ENCODE data around the gene MAPK10. TPM values are rescaled to one million over a fixed set of nuclear protein-coding genes. Genes with fewer than 3 reads are reported as not detected.

Gene MAPK10
- total RNA-seq, 4 donors from 2014 or later: 4.5 to 13.7 (median 9.8) TPM

DNA sequence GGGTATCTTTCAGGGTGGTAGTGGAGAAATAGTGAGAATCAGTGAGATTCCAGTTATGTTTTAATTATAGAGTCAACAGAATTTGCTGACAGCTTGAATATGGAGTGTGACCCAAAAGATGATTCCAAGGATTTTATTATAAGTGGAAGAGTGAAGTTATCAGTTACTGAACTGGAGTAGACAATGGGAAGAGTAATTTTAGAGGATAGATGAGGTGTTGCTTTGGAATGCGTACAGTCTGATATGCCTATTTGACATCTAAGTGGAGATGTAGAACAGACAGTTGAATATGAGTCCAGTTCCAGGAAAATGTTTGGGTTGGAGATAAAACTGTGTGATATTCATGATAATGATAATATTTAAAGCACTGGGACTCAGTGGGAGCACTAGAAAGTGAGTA, 174.2 kb downstream of the MAPK10 start:
- WGBS: 91% methylated on average over 1 of the region's 1 CpG
- no peaks in the 10 kb centered on the region for H3K27me3 ChIP-seq
- H3K4me1 ChIP-seq: no peaks in the 10 kb centered on the region
- DNase-seq (ENCODE audit: extremely low spot score): no peak
- no peak overlapping the region for H3K4me3 ChIP-seq
- no peak overlapping the region for H3K27ac ChIP-seq (replicated peaks in 1 of 4)
- peaks cover 0 to 15% (median 3%) of the 10 kb centered on the region in 4 donors for H3K9me3 ChIP-seq
- intact Hi-C loops (cut with DNase I): no loop called here
- no peaks in the 10 kb centered on the region for H3K36me3 ChIP-seq
- TF ChIP-seq EP300 (IDR thresholded peaks at IDR 0.05): no peak
- TF ChIP-seq, protein P1, sequence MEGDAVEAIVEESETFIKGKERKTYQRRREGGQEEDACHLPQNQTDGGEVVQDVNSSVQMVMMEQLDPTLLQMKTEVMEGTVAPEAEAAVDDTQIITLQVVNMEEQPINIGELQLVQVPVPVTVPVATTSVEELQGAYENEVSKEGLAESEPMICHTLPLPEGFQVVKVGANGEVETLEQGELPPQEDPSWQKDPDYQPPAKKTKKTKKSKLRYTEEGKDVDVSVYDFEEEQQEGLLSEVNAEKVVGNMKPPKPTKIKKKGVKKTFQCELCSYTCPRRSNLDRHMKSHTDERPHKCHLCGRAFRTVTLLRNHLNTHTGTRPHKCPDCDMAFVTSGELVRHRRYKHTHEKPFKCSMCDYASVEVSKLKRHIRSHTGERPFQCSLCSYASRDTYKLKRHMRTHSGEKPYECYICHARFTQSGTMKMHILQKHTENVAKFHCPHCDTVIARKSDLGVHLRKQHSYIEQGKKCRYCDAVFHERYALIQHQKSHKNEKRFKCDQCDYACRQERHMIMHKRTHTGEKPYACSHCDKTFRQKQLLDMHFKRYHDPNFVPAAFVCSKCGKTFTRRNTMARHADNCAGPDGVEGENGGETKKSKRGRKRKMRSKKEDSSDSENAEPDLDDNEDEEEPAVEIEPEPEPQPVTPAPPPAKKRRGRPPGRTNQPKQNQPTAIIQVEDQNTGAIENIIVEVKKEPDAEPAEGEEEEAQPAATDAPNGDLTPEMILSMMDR (IDR thresholded peaks at IDR 0.05): no peak
- no peak for TF ChIP-seq POLR2AphosphoS5 (IDR thresholded peaks at IDR 0.05)
- no peak for TF ChIP-seq POLR2A (IDR thresholded peaks at IDR 0.05; ENCODE audit: low read depth)

DNA sequence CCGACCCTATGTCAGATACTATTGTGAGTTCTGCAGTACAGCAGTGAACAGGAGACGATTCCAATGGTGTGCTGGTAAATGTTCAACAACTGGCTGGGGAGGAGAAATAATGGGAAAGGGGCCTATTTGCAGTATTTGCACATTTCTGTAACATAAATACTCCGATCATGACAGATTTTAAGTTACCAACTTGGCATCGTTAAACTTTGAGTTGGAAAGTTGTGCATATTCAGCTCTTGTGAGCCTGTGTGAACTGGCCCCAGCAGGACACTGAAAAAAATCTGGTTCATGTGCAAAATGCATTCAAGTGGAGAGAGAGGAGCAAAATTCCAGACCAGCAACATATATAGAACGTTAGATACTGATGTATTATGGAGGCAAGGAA, 175.0 kb downstream of the MAPK10 start:
- intact Hi-C loops (cut with DNase I): no loop called here
- Histone ChIP-seq H3K27ac (replicated peaks in 1 of 4) (no peak overlapping the region), H3K9me3 (peaks cover 0 to 13% (median 4%) of the 10 kb centered on the region in 4 donors), H3K4me3 (no peak overlapping the region), H3K36me3 (no peaks in the 10 kb centered on the region), H3K4me1 (no peaks in the 10 kb centered on the region), H3K27me3 (no peaks in the 10 kb centered on the region)
- no peak for DNase-seq (ENCODE audit: extremely low spot score)
- 82% methylated on average over 5 of the region's 5 CpGs for WGBS
- TF ChIP-seq, protein P1 (IDR thresholded peaks at IDR 0.05): no peak
- TF ChIP-seq EP300 (IDR thresholded peaks at IDR 0.05) (no peak), POLR2AphosphoS5 (IDR thresholded peaks at IDR 0.05) (no peak), POLR2A (IDR thresholded peaks at IDR 0.05; ENCODE audit: low read depth) (no peak)

DNA sequence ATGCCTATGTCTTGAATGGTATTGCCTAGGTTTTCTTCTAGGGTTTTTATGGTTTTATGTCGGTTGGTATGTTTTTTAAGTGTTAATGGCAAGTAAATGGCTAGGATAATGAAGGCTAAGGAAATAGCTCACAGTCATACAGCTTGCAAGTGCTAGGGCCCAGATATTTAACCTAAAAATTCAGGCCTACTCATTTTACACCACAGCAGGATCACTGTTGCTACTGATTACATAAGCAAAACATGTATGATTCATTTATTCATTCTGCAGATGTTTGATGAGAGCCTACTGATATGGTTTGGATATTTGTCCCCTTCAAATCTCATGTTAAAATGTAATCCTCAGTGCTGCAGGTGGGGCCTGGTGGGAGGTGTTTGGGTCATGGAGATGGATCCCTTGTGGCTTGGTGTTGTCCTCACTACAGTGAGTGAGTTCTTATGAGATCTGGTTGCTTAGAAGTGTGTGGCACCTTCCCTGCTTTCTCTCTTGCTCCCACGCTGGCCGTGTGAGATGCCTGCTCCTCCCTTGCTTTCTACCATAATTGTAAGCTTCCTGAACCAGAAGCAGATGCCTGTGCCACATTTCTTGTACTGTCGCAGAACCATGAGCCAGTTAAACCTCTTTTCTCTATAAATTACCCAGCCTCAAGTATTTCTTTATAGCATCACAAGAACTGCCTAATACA, 175.5 kb downstream of the MAPK10 start:
- Histone ChIP-seq H3K36me3 (no peaks in the 10 kb centered on the region), H3K4me3 (no peak overlapping the region), H3K27me3 (no peaks in the 10 kb centered on the region), H3K4me1 (no peaks in the 10 kb centered on the region), H3K9me3 (peaks cover 0 to 13% (median 6%) of the 10 kb centered on the region in 4 donors), H3K27ac (replicated peaks in 1 of 4) (no peak overlapping the region)
- 88% methylated on average over 4 of the region's 4 CpGs for WGBS
- intact Hi-C loops (cut with DNase I): no loop called here
- TF ChIP-seq POLR2A (IDR thresholded peaks at IDR 0.05; ENCODE audit: low read depth) (no peak), POLR2AphosphoS5 (IDR thresholded peaks at IDR 0.05) (no peak), EP300 (IDR thresholded peaks at IDR 0.05) (no peak)
- TF ChIP-seq, protein P1 (IDR thresholded peaks at IDR 0.05): no peak
- DNase-seq (ENCODE audit: extremely low spot score): no peak

DNA sequence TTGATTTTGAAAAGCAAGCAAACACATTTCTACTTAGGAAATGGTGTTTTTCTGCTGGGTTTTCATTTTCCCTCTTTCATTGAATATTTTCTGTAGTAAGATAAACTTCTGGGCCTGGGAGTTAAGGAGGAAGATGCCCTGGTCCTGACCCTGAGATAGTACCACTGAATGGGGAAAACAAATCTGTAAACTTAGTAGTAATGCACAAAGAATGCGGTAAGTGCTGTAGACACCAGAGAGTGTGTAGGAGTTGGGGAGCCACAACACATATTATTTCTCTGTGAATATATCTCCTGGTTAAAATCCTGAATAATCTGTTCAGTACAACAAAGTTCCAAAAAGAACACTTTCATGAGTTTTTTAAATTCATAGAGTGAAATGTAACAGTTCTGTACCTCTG, 178.3 kb downstream of the MAPK10 start:
- Histone ChIP-seq H3K27ac (replicated peaks in 1 of 4) (no peak overlapping the region), H3K4me3 (no peak overlapping the region), H3K9me3 (peaks cover 0 to 16% (median 6%) of the 10 kb centered on the region in 4 donors), H3K27me3 (no peaks in the 10 kb centered on the region), H3K36me3 (no peaks in the 10 kb centered on the region), H3K4me1 (no peaks in the 10 kb centered on the region)
- intact Hi-C loops (cut with DNase I): no loop called here
- WGBS: 96% methylated on average over 1 of the region's 1 CpG
- no peak for DNase-seq (ENCODE audit: extremely low spot score)
- TF ChIP-seq EP300 (IDR thresholded peaks at IDR 0.05) (no peak), POLR2A (IDR thresholded peaks at IDR 0.05; ENCODE audit: low read depth) (no peak), POLR2AphosphoS5 (IDR thresholded peaks at IDR 0.05) (no peak)
- TF ChIP-seq, protein P1 (IDR thresholded peaks at IDR 0.05): no peak

DNA sequence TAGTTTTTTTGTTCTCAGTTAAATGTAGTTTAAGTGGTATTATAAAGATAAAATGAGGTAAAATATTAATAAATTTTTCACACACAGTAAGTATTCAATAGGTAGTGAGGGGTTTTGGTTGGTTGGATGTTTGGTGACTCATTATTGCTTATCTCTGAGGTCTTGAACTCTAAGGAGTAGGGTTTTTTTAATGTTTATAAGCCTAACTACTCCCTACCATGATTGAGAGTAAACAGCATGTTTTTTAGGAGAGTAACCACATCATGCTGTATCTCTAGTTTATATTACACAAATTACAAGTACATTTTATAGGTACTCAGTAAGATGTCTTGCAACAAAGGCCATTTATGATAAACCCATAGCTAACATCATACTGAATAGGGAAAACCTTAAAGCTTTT, 181.6 kb downstream of the MAPK10 start:
- no peak for DNase-seq (ENCODE audit: extremely low spot score)
- intact Hi-C loops (cut with DNase I): no loop called here

More for the DNA sequence above, 181.6 kb downstream of the MAPK10 start:
- Histone ChIP-seq H3K27me3 (no peaks in the 10 kb centered on the region), H3K36me3 (no peaks in the 10 kb centered on the region), H3K27ac (replicated peaks in 1 of 4) (no peak overlapping the region), H3K4me3 (no peak overlapping the region), H3K9me3 (peaks cover 0 to 16% (median 6%) of the 10 kb centered on the region in 4 donors), H3K4me1 (no peaks in the 10 kb centered on the region)
- TF ChIP-seq POLR2AphosphoS5 (IDR thresholded peaks at IDR 0.05) (no peak), POLR2A (IDR thresholded peaks at IDR 0.05; ENCODE audit: low read depth) (no peak), EP300 (IDR thresholded peaks at IDR 0.05) (no peak)
- TF ChIP-seq, protein P1 (IDR thresholded peaks at IDR 0.05): no peak
